ENCODE measurements around the gene PFKFB3. TPM values are rescaled to one million over a fixed set of nuclear protein-coding genes. Genes with fewer than 3 reads are reported as not detected.

The PFKFB3 gene
- total and polyA plus RNA-seq, 2 of the 4 experiments (the other 2 are of a cell fraction) = 34.1 to 45.5 TPM

- H3K14ac ChIP-seq (replicated peaks; ENCODE audit: low read depth, low read length) = no peak overlapping the region
- H3K27ac ChIP-seq (ENCODE audit: insufficient read depth, low read length) = no peak overlapping the region
- WGBS, 2 experiments (ENCODE audit: extremely low coverage in 2 of 2, insufficient read length in 1 of 2) = 100% methylated on average over 3 of the region's 8 CpGs; no CpG with 5 or more reads in 1 of the 2 experiments
- no peaks in the 10 kb centered on the region for H4K20me1 ChIP-seq (ENCODE audit: insufficient read depth, low read length)
- H3K9ac ChIP-seq (ENCODE audit: low read depth, low read length) = no peak overlapping the region
- no peak overlapping the region for H3K4ac ChIP-seq (ENCODE audit: low read depth, low read length)
- no peak overlapping the region for H4K8ac ChIP-seq (ENCODE audit: low read depth in 2 of 2, low read length in 2 of 2)
- no peaks in the 10 kb centered on the region for H3K4me1 ChIP-seq (ENCODE audit: control insufficient read depth, insufficient read depth, low read length)
- no peak overlapping the region for H2BK20ac ChIP-seq (ENCODE audit: low read depth, low read length)
- no peak overlapping the region for H2AK9ac ChIP-seq (replicated peaks; ENCODE audit: low read depth, low read length, poor library complexity)
- H4K91ac ChIP-seq (ENCODE audit: insufficient read depth, low read depth, low read length) = no peak overlapping the region
- H3K27me3 ChIP-seq (ENCODE audit: control insufficient read depth, insufficient read depth, low read length) = no peaks in the 10 kb centered on the region
- no peak overlapping the region for H3K23ac ChIP-seq (ENCODE audit: low read depth, low read length)
- H3K9me1 ChIP-seq (ENCODE audit: insufficient read depth, low read length) = no peaks in the 10 kb centered on the region
- dilution Hi-C loops (cut with HindIII; ENCODE audit: low sequenced_read_pairs, unreplicated experiment) (no loop called here), intact Hi-C loops (cut with micrococcal nuclease) (no loop called here), in situ Hi-C loops (cut with MboI; ENCODE audit: low sequenced_read_pairs) (no loop called here)
- no peak overlapping the region for H2BK15ac ChIP-seq (ENCODE audit: low read depth, low read length)
- no peak overlapping the region for H4K5ac ChIP-seq (ENCODE audit: low read depth, low read length)
- no peak overlapping the region for H3K56ac ChIP-seq (ENCODE audit: extremely low read depth, insufficient read depth, low read length)
- ChIA-PET POLR2A (ENCODE audit: unreplicated experiment) (no interaction called here), CTCF (no interaction called here)
- no peaks in the 10 kb centered on the region for H3K9me3 ChIP-seq (ENCODE audit: control insufficient read depth, insufficient read depth, low read length)
- DNase-seq (no peak), ATAC-seq (ENCODE audit: low read depth) (no peak)
- TF ChIP-seq POLR2A (IDR thresholded peaks at IDR 0.05; ENCODE audit: low read depth, low read length) (no peak), NFE2L2 (IDR thresholded peaks at IDR 0.05; ENCODE audit: low read depth, low read length) (no peak)
- no peak overlapping the region for H3K4me3 ChIP-seq (ENCODE audit: insufficient read depth, low read depth, low read length)
- no peak overlapping the region for H2AK5ac ChIP-seq (ENCODE audit: low read depth, low read length)
- no peak overlapping the region for H2AFZ ChIP-seq (replicated peaks; ENCODE audit: low read length, poor library complexity)
- H3K79me1 ChIP-seq (ENCODE audit: low read depth in 1 of 2, low read length in 2 of 2) = no peaks in the 10 kb centered on the region
- H2BK5ac ChIP-seq (ENCODE audit: low read depth, low read length, poor library complexity, severe bottlenecking) = no peak overlapping the region
- BruUV-seq (replicated peaks) = no TSS peak
- H3K4me2 ChIP-seq (ENCODE audit: low read depth, low read length) = no peak overlapping the region
- no peaks in the 10 kb centered on the region for H3K36me3 ChIP-seq (ENCODE audit: control insufficient read depth, insufficient read depth, low read length)
- no peak overlapping the region for H3K18ac ChIP-seq (ENCODE audit: low read depth, low read length)
- H2BK120ac ChIP-seq (ENCODE audit: low read depth, low read length) = no peak overlapping the region
Observed at GRCh38 chr10:6254201-6254600, 51.5 kb downstream of the PFKFB3 start.
